B cell (primary cell): ENCODE measurements around the gene NCK2. TPM values are rescaled to one million over a fixed set of nuclear protein-coding genes. Genes with fewer than 3 reads are reported as not detected.

Experiments used
- ATAC-seq: fragments of 200-7000 bp; cut with Tn5 transposase; one replicate; pipeline ENCODE4 v1.10.0; 2021; ENCODE audit warnings: low read depth, mild to moderate bottlenecking, moderate number of reproducible peaks, moderate library complexity
- CTCF ChIA-PET: fragments of 350-600 bp; sonication (Branson Sonifier 250); formaldehyde crosslinking; loops from one replicate; lab custom pipeline; 2021; ENCODE audit warnings: antibody characterized with exemption, inconsistent platforms; lab: Charles Lee
- POLR2A ChIA-PET: fragments of 350-600 bp; sonication (Branson Sonifier 250); formaldehyde crosslinking; loops from one replicate; lab custom pipeline; 2021; ENCODE audit warnings: antibody characterized with exemption; lab: Charles Lee
- DNase-seq: peaks from one replicate; pipeline ENCODE4 v3.0.0; 2013
- H2AFZ ChIP-seq: 2 replicates; pipeline ENCODE4 v1.6.1; 2012; ENCODE audit warnings: mild to moderate bottlenecking, low read depth, low read length; ENCODE audit not compliant: insufficient read depth, poor library complexity, severe bottlenecking
- H3K27ac ChIP-seq, 2 donors: 1 replicate in 1 of 2; 2 replicates in 1 of 2; pipeline ENCODE4 v1.5.1; 2012 to 2013; ENCODE audit warnings: low read length in 2 of 2, mild to moderate bottlenecking in 2 of 2, moderate library complexity in 1 of 2
- H3K27me3 ChIP-seq, 4 experiments: fragments of 200-600 bp in 1 of 4; sonication (generic) in 1 of 4; replicated peaks in 1 of 4; 1 replicate in 2 of 4; 2 replicates in 2 of 4; pipeline versions ENCODE4 v1.6.1 to v1.7.0; 2013 to 2016; ENCODE audit warnings: low read length in 3 of 4, mild to moderate bottlenecking in 2 of 4, mixed read lengths in 1 of 4, moderate library complexity in 1 of 4; ENCODE audit not compliant: insufficient read depth in 4 of 4, control insufficient read depth in 3 of 4; ENCODE audit errors: control extremely low read depth in 1 of 4
- H3K36me3 ChIP-seq, 2 experiments: replicated peaks in 1 of 2; 1 replicate in 1 of 2; 2 replicates in 1 of 2; pipeline versions ENCODE4 v1.6.1 to v1.7.1; 2013; ENCODE audit warnings: low read length in 1 of 2; ENCODE audit not compliant: insufficient read depth in 2 of 2, control insufficient read depth in 1 of 2; ENCODE audit errors: control extremely low read depth in 1 of 2, extremely low read depth in 1 of 2
- H3K4me1 ChIP-seq, 2 donors: fragments of 200-600 bp in 1 of 2; sonication (generic) in 1 of 2; 1 replicate in 1 of 2; 2 replicates in 1 of 2; pipeline versions ENCODE4 v1.5.1 to v1.6.1; 2013 to 2017; ENCODE audit warnings: low read length in 2 of 2; ENCODE audit not compliant: control insufficient read depth in 2 of 2, insufficient read depth in 2 of 2
- H3K4me2 ChIP-seq: replicated peaks from 2 replicates; pipeline ENCODE3; 2012; ENCODE audit warnings: mild to moderate bottlenecking, low read depth, low read length; ENCODE audit not compliant: poor library complexity, severe bottlenecking
- H3K4me3 ChIP-seq, 5 experiments: fragments of 200-600 bp in 1 of 5; sonication (generic) in 1 of 5; 1 replicate in 3 of 5; 2 replicates in 2 of 5; pipeline versions ENCODE4 v1.5.1 to v1.7.0; 2011 to 2016; ENCODE audit warnings: low read length in 4 of 5, mild to moderate bottlenecking in 4 of 5, low read depth in 2 of 5, control low read depth in 1 of 5, moderate library complexity in 1 of 5; ENCODE audit not compliant: insufficient read depth in 1 of 5; ENCODE audit errors: control extremely low read depth in 1 of 5, extremely low read depth in 1 of 5
- H3K79me2 ChIP-seq: fragments of 200-600 bp; sonication (generic); one replicate; pipeline ENCODE4 v1.6.0; 2016; ENCODE audit warnings: low read length; ENCODE audit not compliant: control insufficient read depth, insufficient read depth
- H3K9ac ChIP-seq: fragments of 200-600 bp; sonication (generic); 2 replicates; pipeline ENCODE4 v1.6.1; 2017; ENCODE audit warnings: mild to moderate bottlenecking, low read length, moderate library complexity
- H3K9me3 ChIP-seq, 3 donors: one replicate each; pipeline versions ENCODE4 v1.6.1 to v1.7.1; 2013; ENCODE audit warnings: low read length in 2 of 3; ENCODE audit not compliant: control insufficient read depth in 2 of 3, insufficient read depth in 1 of 3; ENCODE audit errors: control extremely low read depth in 1 of 3
- H4K20me1 ChIP-seq: 2 replicates; pipeline ENCODE4 v1.6.0; 2012; ENCODE audit warnings: mild to moderate bottlenecking, low read length; ENCODE audit not compliant: insufficient read depth, control insufficient read depth, poor library complexity, severe bottlenecking
- H3K27ac Mint-ChIP-seq: one replicate; pipeline ENCODE4 v1.8.0; 2021; ENCODE audit warnings: mixed read lengths
- H3K27me3 Mint-ChIP-seq: one replicate; pipeline ENCODE4 v1.8.0; 2021; ENCODE audit warnings: mixed read lengths
- H3K4me1 Mint-ChIP-seq: one replicate; pipeline ENCODE4 v1.8.0; 2021; ENCODE audit warnings: mixed read lengths
- H3K4me3 Mint-ChIP-seq: one replicate; pipeline ENCODE4 v1.8.0; 2021; ENCODE audit warnings: mixed read lengths
- H3K9me3 Mint-ChIP-seq: one replicate; pipeline ENCODE4 v1.8.0; 2022; ENCODE audit warnings: mixed read lengths; ENCODE audit not compliant: insufficient read depth
- CTCF ChIP-seq: fragments of 200-600 bp; IDR thresholded peaks from one replicate; pipeline ENCODE4 v1.8.0; 2022; ENCODE audit warnings: antibody characterized with exemption, mild to moderate bottlenecking
- EZH2 ChIP-seq: IDR thresholded peaks from 2 replicates; pipeline ENCODE4 v1.6.1; 2012; ENCODE audit warnings: borderline replicate concordance, low read depth, mild to moderate bottlenecking, moderate library complexity, low read length; ENCODE audit not compliant: insufficient read depth, poor library complexity, severe bottlenecking
- WGBS: methylation state at CpG from one replicate; pipeline ENCODE4 v1.1.5; 2013; ENCODE audit warnings: missing lambda C conversion rate; ENCODE audit not compliant: insufficient coverage; 5-methylcytosine and 5-hydroxymethylcytosine counted together
- intact Hi-C: fragments of 100-400 bp; cut with micrococcal nuclease; formaldehyde crosslinking; loops from one replicate; pipeline ENCODE4 v1.10.0; 2022
- polyA plus RNA-seq: library from polyadenylated mRNA; depleted of rRNA; stranded (reverse); fragments of >200 nt; gene quantifications from 2 replicates; pipeline ENCODE4 v1.2.3, GENCODE V29; 2012
- total RNA-seq, 2 donors: library from RNA; stranded (reverse); fragments of 120-200 nt in 1 of 2; gene quantifications; 1 replicate in 1 of 2; 2 replicates in 1 of 2; pipeline versions ENCODE4 v1.2.3 to v1.2.4, GENCODE V29; 2013 to 2022

The NCK2 gene
- total and polyA plus RNA-seq, 2 donors (not counting 1 experiment from before 2014, with no cell fraction given), result 64.2 to 72.3 TPM

- H3K4me3 Mint-ChIP-seq, result no peak overlapping the region
- DNase-seq (no peak), ATAC-seq (no peak)
- H2AFZ ChIP-seq, result no peak overlapping the region
- TF ChIP-seq CTCF, result no peak
- no peak for TF ChIP-seq EZH2
- intact Hi-C loops, result no loop called here
- H3K9me3 ChIP-seq, result peaks cover 0 to 2% (median 1%) of the 10 kb centered on the region in 3 donors
- peaks cover 1% of the 10 kb centered on the region for H3K9me3 Mint-ChIP-seq
- no peaks in the 10 kb centered on the region for H3K4me1 Mint-ChIP-seq
- H3K4me1 ChIP-seq, result no peaks in the 10 kb centered on the region
- no peaks in the 10 kb centered on the region for H3K36me3 ChIP-seq
- CTCF ChIA-PET, result no interaction called here
- H3K27ac ChIP-seq, result no peak overlapping the region
- no peak overlapping the region for H3K27ac Mint-ChIP-seq
- no peaks in the 10 kb centered on the region for H3K27me3 ChIP-seq
- H3K4me3 ChIP-seq, result no peak overlapping the region
- no peaks in the 10 kb centered on the region for H3K27me3 Mint-ChIP-seq
- H4K20me1 ChIP-seq, result no peaks in the 10 kb centered on the region
- no peak overlapping the region for H3K4me2 ChIP-seq
- POLR2A ChIA-PET, result no interaction called here
- H3K79me2 ChIP-seq, result no peaks in the 10 kb centered on the region
- no peak overlapping the region for H3K9ac ChIP-seq
- WGBS, result 88% methylated on average over 2 of the region's 3 CpGs
Observed at GRCh38 chr2:105926960-105927678, 182.4 kb downstream of the NCK2 start.

DNA sequence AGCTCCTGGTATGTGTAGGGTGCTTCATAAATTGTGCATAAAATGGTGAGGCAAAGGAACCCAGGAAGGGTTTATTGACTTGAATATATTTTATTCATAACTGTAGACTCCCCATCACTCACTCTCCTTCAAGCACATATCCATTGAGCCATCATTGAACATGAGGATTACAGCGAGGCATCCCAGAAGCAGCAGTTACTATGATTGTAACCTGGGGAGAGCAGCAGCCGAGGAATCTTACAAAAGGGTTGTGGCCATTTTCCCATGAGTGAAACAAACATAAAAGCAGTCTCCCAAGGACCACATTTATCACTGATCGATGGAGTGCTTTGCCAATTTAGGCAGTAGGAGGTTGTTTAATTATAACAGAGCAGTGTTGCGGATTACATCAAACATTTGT is 183.4 kb downstream of the NCK2 start:
- Histone ChIP-seq H3K4me2 (no peak overlapping the region), H3K27me3 (no peaks in the 10 kb centered on the region), H3K9ac (no peak overlapping the region), H3K4me1 (no peaks in the 10 kb centered on the region), H3K27ac (no peak overlapping the region), H3K36me3 (no peaks in the 10 kb centered on the region), H3K9me3 (peaks cover 0 to 7% (median 0%) of the 10 kb centered on the region in 3 donors), H3K79me2 (no peaks in the 10 kb centered on the region), H3K4me3 (no peak overlapping the region), H4K20me1 (no peaks in the 10 kb centered on the region), H2AFZ (no peak overlapping the region)
- H3K27ac Mint-ChIP-seq, result no peak overlapping the region
- 94% methylated on average over 3 of the region's 4 CpGs for WGBS
- no peaks in the 10 kb centered on the region for H3K9me3 Mint-ChIP-seq
- DNase-seq, result no peak
- H3K4me3 Mint-ChIP-seq, result no peak overlapping the region
- H3K4me1 Mint-ChIP-seq, result no peaks in the 10 kb centered on the region
- H3K27me3 Mint-ChIP-seq, result no peaks in the 10 kb centered on the region
- intact Hi-C loops, result no loop called here
- POLR2A ChIA-PET, result no interaction called here
- no peak for ATAC-seq
- no peak for TF ChIP-seq EZH2
- no peak for TF ChIP-seq CTCF
- CTCF ChIA-PET, result no interaction called here
